Keratinocyte (primary cell): ENCODE results near the gene KSR1. TPM values are rescaled to one million over a fixed set of nuclear protein-coding genes. Genes with fewer than 3 reads are reported as not detected.

ENCODE experiments used
- DNase-seq: peaks from one replicate; pipeline ENCODE4 v3.0.0-alpha.2; 2011; ENCODE audit warnings: low read depth, missing footprints, low spot score
- FAIRE-seq: peaks from 2 replicates; lab custom pipeline; 2011; peaks lifted over from hg19 to GRCh38; lab: Jason Lieb, UNC
- H2AFZ ChIP-seq: 2 replicates; pipeline ENCODE4 v1.6.0; 2012; ENCODE audit warnings: low read length, control low read depth, inconsistent platforms; ENCODE audit not compliant: control insufficient read depth
- H3K27ac ChIP-seq: 2 replicates; pipeline ENCODE4 v1.5.1; 2011; ENCODE audit warnings: low read length; ENCODE audit not compliant: control insufficient read depth, insufficient read depth
- H3K27me3 ChIP-seq: 3 replicates; pipeline ENCODE4 v1.6.0; 2011; ENCODE audit warnings: low read length; ENCODE audit not compliant: control insufficient read depth, insufficient read depth; ENCODE audit errors: extremely low read depth
- H3K36me3 ChIP-seq, 2 experiments: 2 replicates in 1 of 2; 3 replicates in 1 of 2; pipeline ENCODE4 v1.5.1; 2011; ENCODE audit warnings: low read length in 2 of 2, mild to moderate bottlenecking in 1 of 2; ENCODE audit not compliant: control insufficient read depth in 2 of 2, insufficient read depth in 2 of 2; ENCODE audit errors: extremely low read depth in 1 of 2
- H3K4me1 ChIP-seq: 3 replicates; pipeline ENCODE4 v1.5.1; 2011; ENCODE audit warnings: low read length; ENCODE audit not compliant: control insufficient read depth, insufficient read depth; ENCODE audit errors: extremely low read depth
- H3K4me2 ChIP-seq: 3 replicates; pipeline ENCODE4 v1.6.0; 2011; ENCODE audit warnings: low read depth, low read length; ENCODE audit not compliant: control insufficient read depth, insufficient read depth; ENCODE audit errors: extremely low read depth
- H3K4me3 ChIP-seq, 3 experiments: fragments of 200-600 bp in 1 of 3; sonication (generic) in 1 of 3; 2 replicates in 2 of 3; 3 replicates in 1 of 3; pipeline ENCODE4 v1.5.1; 2011 to 2016; ENCODE audit warnings: low read length in 3 of 3, mild to moderate bottlenecking in 3 of 3, control low read depth in 2 of 3, inconsistent platforms in 1 of 3, low read depth in 1 of 3, mixed read lengths in 1 of 3, mixed run types in 1 of 3, moderate library complexity in 1 of 3; ENCODE audit not compliant: control insufficient read depth in 2 of 3, insufficient read depth in 2 of 3; ENCODE audit errors: extremely low read depth in 1 of 3
- H3K79me2 ChIP-seq: 2 replicates; pipeline ENCODE4 v1.6.0; 2012; ENCODE audit warnings: low read length; ENCODE audit not compliant: control insufficient read depth, insufficient read depth
- H3K9ac ChIP-seq: 3 replicates; pipeline ENCODE4 v1.6.0; 2011; ENCODE audit warnings: low read length; ENCODE audit not compliant: control insufficient read depth, insufficient read depth; ENCODE audit errors: extremely low read depth
- H3K9me1 ChIP-seq: 3 replicates; pipeline ENCODE4 v1.6.0; 2011; ENCODE audit warnings: low read length; ENCODE audit not compliant: control insufficient read depth, insufficient read depth; ENCODE audit errors: extremely low read depth
- H3K9me3 ChIP-seq: 2 replicates; pipeline ENCODE4 v1.5.1; 2012; ENCODE audit warnings: low read depth, low read length; ENCODE audit not compliant: control insufficient read depth
- H4K20me1 ChIP-seq: 3 replicates; pipeline ENCODE4 v1.6.0; 2011; ENCODE audit warnings: low read length; ENCODE audit not compliant: control insufficient read depth, insufficient read depth; ENCODE audit errors: extremely low read depth
- EZH2 ChIP-seq: IDR thresholded peaks from one replicate; pipeline ENCODE4 v1.6.1; 2012; ENCODE audit warnings: inconsistent platforms, mild to moderate bottlenecking, low read length, moderate library complexity
- dilution Hi-C: fragments of 300-500 bp; cut with MboI; formaldehyde crosslinking; loops from one replicate; pipeline ENCODE4 v1.7.0; 2020; ENCODE audit warnings: low sequenced_read_pairs; ENCODE audit not compliant: extremely low pct_ligation_motif_present
- polyA plus RNA-seq, 5 experiments: library from polyadenylated mRNA; depleted of rRNA in 3 of 5; stranded (reverse) in 3 of 5; stranded (forward) in 1 of 5; unstranded in 1 of 5; fragments of >200 nt; gene quantifications; 1 replicate in 1 of 5; 2 replicates in 3 of 5; 3 replicates in 1 of 5; pipeline versions ENCODE4 v1.2.1 to v1.2.3, GENCODE V29; 2011 to 2012; ENCODE audit warnings: missing spikeins in 2 of 5, low read depth in 1 of 5, low replicate concordance in 1 of 5
- TF ChIP-seq, protein P1 (sequence below), 3 experiments: IDR thresholded peaks in 1 of 3; conservative IDR thresholded peaks in 1 of 3; optimal IDR thresholded peaks in 1 of 3; 2 replicates in 2 of 3; 3 replicates in 1 of 3; pipeline versions ENCODE3 to v1.5.1; 2011; ENCODE audit warnings: low read length in 3 of 3, mild to moderate bottlenecking in 3 of 3, moderate library complexity in 2 of 3, control low read depth in 1 of 3, inconsistent platforms in 1 of 3; ENCODE audit not compliant: insufficient read depth in 2 of 3; ENCODE audit errors: extremely low read depth in 1 of 3

KSR1 gene
- polyA plus RNA-seq, 1 donor (not counting 4 experiments of a cell fraction or from before 2014, with no cell fraction given): 1.3 TPM

DNA sequence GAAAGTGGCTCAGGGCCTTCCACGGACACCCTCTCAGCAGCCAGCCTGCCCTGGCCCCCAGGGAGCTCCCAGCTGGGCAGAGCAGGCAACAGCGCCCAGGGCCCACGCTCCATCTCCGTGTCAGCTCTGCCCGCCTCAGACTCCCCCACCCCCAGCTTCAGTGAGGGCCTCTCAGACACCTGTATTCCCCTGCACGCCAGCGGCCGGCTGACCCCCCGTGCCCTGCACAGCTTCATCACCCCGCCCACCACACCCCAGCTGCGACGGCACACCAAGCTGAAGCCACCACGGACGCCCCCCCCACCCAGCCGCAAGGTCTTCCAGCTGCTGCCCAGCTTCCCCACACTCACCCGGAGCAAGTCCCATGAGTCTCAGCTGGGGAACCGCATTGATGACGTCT, 126.4 kb downstream of the KSR1 start:
- H3K36me3 ChIP-seq: no peaks in the 10 kb centered on the region
- H2AFZ ChIP-seq: no peak overlapping the region
- no peak overlapping the region for H3K9ac ChIP-seq
- H3K27me3 ChIP-seq: no peaks in the 10 kb centered on the region
- TF ChIP-seq, protein P1, sequence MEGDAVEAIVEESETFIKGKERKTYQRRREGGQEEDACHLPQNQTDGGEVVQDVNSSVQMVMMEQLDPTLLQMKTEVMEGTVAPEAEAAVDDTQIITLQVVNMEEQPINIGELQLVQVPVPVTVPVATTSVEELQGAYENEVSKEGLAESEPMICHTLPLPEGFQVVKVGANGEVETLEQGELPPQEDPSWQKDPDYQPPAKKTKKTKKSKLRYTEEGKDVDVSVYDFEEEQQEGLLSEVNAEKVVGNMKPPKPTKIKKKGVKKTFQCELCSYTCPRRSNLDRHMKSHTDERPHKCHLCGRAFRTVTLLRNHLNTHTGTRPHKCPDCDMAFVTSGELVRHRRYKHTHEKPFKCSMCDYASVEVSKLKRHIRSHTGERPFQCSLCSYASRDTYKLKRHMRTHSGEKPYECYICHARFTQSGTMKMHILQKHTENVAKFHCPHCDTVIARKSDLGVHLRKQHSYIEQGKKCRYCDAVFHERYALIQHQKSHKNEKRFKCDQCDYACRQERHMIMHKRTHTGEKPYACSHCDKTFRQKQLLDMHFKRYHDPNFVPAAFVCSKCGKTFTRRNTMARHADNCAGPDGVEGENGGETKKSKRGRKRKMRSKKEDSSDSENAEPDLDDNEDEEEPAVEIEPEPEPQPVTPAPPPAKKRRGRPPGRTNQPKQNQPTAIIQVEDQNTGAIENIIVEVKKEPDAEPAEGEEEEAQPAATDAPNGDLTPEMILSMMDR (optimal IDR thresholded peaks at IDR 0.05 in 1 of 3, IDR thresholded peaks at IDR 0.05 in 1 of 3, conservative IDR thresholded peaks at IDR 0.05 in 1 of 3; ENCODE audit: extremely low read depth in 1 of 3, insufficient read depth in 2 of 3, low read length in 3 of 3): no peak
- TF ChIP-seq EZH2: no peak
- no peak overlapping the region for H3K4me3 ChIP-seq
- H3K9me1 ChIP-seq: no peaks in the 10 kb centered on the region
- H3K27ac ChIP-seq: no peak overlapping the region
- H4K20me1 ChIP-seq: no peaks in the 10 kb centered on the region
- H3K4me1 ChIP-seq: no peaks in the 10 kb centered on the region
- no peaks in the 10 kb centered on the region for H3K79me2 ChIP-seq
- no peaks in the 10 kb centered on the region for H3K9me3 ChIP-seq
- FAIRE-seq: no peak
- no peak for DNase-seq
- dilution Hi-C loops: no loop called here
- H3K4me2 ChIP-seq: no peak overlapping the region

DNA sequence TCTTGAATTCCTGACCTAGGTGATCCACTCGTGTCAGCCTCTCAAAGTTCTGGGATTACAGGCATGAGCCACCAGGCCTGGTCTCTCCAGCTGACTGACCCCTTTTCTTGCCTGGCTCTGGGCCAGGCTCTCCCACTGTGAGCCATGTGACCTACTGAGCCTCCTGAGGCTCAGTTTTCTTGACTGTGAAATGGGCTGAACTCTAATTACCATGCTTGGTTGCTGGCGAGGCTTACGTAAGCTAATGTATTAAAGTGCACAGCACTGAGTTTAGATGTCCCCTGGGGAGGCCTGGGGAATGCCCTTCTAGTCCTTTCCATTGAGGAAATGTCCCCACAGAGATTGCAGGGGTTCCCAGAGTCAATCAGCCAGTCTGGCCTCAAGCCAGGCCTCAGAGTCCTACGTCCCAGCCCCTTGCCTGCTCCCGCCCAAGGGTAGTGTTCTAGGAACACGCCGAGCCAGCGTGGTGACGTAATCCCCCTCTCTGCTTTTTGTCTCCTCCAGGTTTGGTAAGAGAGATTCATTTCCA, 129.0 kb downstream of the KSR1 start:
- Histone ChIP-seq H3K4me2 (no peak overlapping the region), H3K9me3 (no peaks in the 10 kb centered on the region), H4K20me1 (no peaks in the 10 kb centered on the region), H3K4me1 (no peaks in the 10 kb centered on the region), H2AFZ (no peak overlapping the region), H3K9ac (no peak overlapping the region), H3K27me3 (no peaks in the 10 kb centered on the region), H3K36me3 (no peaks in the 10 kb centered on the region), H3K9me1 (no peaks in the 10 kb centered on the region), H3K27ac (no peak overlapping the region), H3K79me2 (no peaks in the 10 kb centered on the region), H3K4me3 (no peak overlapping the region)
- FAIRE-seq (no peak), DNase-seq (no peak)
- dilution Hi-C loops: no loop called here
- TF ChIP-seq EZH2: no peak
- TF ChIP-seq, protein P1 (optimal IDR thresholded peaks at IDR 0.05 in 1 of 3, IDR thresholded peaks at IDR 0.05 in 1 of 3, conservative IDR thresholded peaks at IDR 0.05 in 1 of 3; ENCODE audit: extremely low read depth in 1 of 3, insufficient read depth in 2 of 3, low read length in 3 of 3): no peak
